GM04504 (cell line): Measurements from ENCODE around the gene SULT1C3.
"Not testable (repeated sequence)": the region's sequence is repeated elsewhere in the genome, so short reads cannot be mapped to it uniquely, and the experiment has no call there.

Experiments
- DNase-seq: peaks from one replicate; pipeline ENCODE4 v3.0.0-alpha.2; 2012; ENCODE audit warnings: low read depth

Gene SULT1C3

GRCh38 chr2:108244667-108245414, 5.1 kb downstream of the SULT1C3 start:
- DNase-seq, result no peak

GRCh38 chr2:108253106-108253505, 13.3 kb downstream of the SULT1C3 start:
- DNase-seq, result no peak

GRCh38 chr2:108257757-108258331, 18.1 kb downstream of the SULT1C3 start:
- DNase-seq, result no peak

- DNase-seq, result no peak
These were observed 21.0 kb downstream of the SULT1C3 start for GRCh38 chr2:108260773-108261172.

- DNase-seq, result no peak
These were observed 22.3 kb downstream of the SULT1C3 start for GRCh38 chr2:108262036-108262435.

- no peak for DNase-seq
These were observed 23.6 kb downstream of the SULT1C3 start for GRCh38 chr2:108263401-108263800.

- DNase-seq, result no peak
These were observed 26.4 kb downstream of the SULT1C3 start for GRCh38 chr2:108266218-108266617.

GRCh38 chr2:108267101-108267500, 27.3 kb downstream of the SULT1C3 start:
- peak; percentile 6 for DNase-seq

GRCh38 chr2:108268001-108268400, 28.2 kb downstream of the SULT1C3 start:
- peak; percentile 37 for DNase-seq

- no peak for DNase-seq
These were observed 30.6 kb downstream of the SULT1C3 start for GRCh38 chr2:108270346-108270745.

- DNase-seq, result no peak
These were observed 31.2 kb downstream of the SULT1C3 start for GRCh38 chr2:108270768-108271506.

- peak; percentile 1 for DNase-seq
These were observed 32.0 kb downstream of the SULT1C3 start for GRCh38 chr2:108271691-108272253.

GRCh38 chr2:108278631-108279030, 38.9 kb downstream of the SULT1C3 start:
- DNase-seq, result no peak

GRCh38 chr2:108279468-108279867, 39.7 kb downstream of the SULT1C3 start:
- DNase-seq, result no peak

- DNase-seq, result no peak
These were observed 40.7 kb downstream of the SULT1C3 start for GRCh38 chr2:108280466-108280865.

- DNase-seq, result not testable (repeated sequence)
These were observed 44.8 kb downstream of the SULT1C3 start for GRCh38 chr2:108284566-108284965.

- no peak for DNase-seq
These were observed 45.8 kb downstream of the SULT1C3 start for GRCh38 chr2:108285616-108286015.

- no peak for DNase-seq
These were observed 47.4 kb downstream of the SULT1C3 start for GRCh38 chr2:108287169-108287568.

- no peak for DNase-seq
These were observed 48.9 kb downstream of the SULT1C3 start, which contains the start of gene SULT1C2 for GRCh38 chr2:108288534-108289106. Gene SULT1C2, plus strand, starts transcription at chr2:108288895. Its CDS starts 4,773 bp downstream, at chr2:108293668.

- no peak for DNase-seq
These were observed 54.1 kb downstream of the SULT1C3 start for GRCh38 chr2:108293850-108294249.

- DNase-seq, result peak; percentile 28
These were observed 57.8 kb downstream of the SULT1C3 start for GRCh38 chr2:108297436-108298141.

GRCh38 chr2:108301558-108301957, 61.8 kb downstream of the SULT1C3 start:
- no peak for DNase-seq
